Activated naive CD4-positive, alpha-beta T cell treated with anti-CD3 and anti-CD28 coated beads for 36 hours (primary cell): ENCODE results near the gene ZCCHC4. TPM values are rescaled to one million over a fixed set of nuclear protein-coding genes. Genes with fewer than 3 reads are reported as not detected.

Experiments used
- CTCF ChIA-PET: fragments of 350-600 bp; sonication (Branson Sonifier 250); formaldehyde crosslinking; loops from one replicate; lab custom pipeline; 2021; ENCODE audit warnings: antibody characterized with exemption; lab: Charles Lee
- DNase-seq: peaks from one replicate; pipeline ENCODE4 v3.0.0-alpha.2; 2020
- H3K27ac Mint-ChIP-seq: one replicate; pipeline ENCODE4 v1.8.0; 2021; ENCODE audit warnings: mild to moderate bottlenecking, mixed read lengths
- H3K27me3 Mint-ChIP-seq: one replicate; pipeline ENCODE4 v1.8.0; 2021; ENCODE audit warnings: low read depth, mixed read lengths
- H3K36me3 Mint-ChIP-seq: one replicate; pipeline ENCODE4 v1.8.0; 2021; ENCODE audit warnings: low read depth, mixed read lengths
- H3K4me1 Mint-ChIP-seq: one replicate; pipeline ENCODE4 v1.8.0; 2021; ENCODE audit warnings: low read depth, mixed read lengths
- H3K4me3 Mint-ChIP-seq: one replicate; pipeline ENCODE4 v1.8.0; 2021; ENCODE audit warnings: mild to moderate bottlenecking, moderate library complexity, mixed read lengths
- H3K9me3 Mint-ChIP-seq: one replicate; pipeline ENCODE4 v1.8.0; 2021; ENCODE audit warnings: mixed read lengths
- intact Hi-C: fragments of 100-400 bp; cut with micrococcal nuclease; formaldehyde crosslinking; loops from one replicate; pipeline ENCODE4 v1.15.1; 2023
- total RNA-seq, 2 experiments: library from RNA; stranded (reverse); gene quantifications; one replicate each; pipeline ENCODE4 v1.2.3, GENCODE V29; 2021

ZCCHC4 gene
- total RNA-seq, 2 experiments from 2014 or later, result 10.5 to 11.9 TPM

DNA sequence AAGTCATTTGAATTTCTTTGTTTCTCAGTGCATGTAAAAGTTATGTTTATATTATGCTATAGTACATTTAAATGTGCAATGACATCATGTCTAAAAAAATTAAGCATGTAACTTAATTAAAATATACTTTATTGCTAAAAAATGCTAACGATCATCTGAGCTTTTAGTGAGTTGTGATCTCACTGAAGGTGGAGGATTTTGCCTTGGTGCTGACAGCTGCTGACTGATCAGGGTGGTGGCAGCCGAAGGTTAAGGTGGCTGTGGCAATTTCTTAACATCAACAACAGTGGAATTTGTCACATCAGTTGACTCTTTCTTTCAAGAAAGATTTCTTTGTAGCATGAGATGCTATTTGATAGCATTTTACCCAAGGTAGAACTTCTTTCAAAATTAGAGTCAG, 71.1 kb downstream of the ZCCHC4 start:
- Mint-ChIP-seq H3K27ac (no peak overlapping the region), H3K4me3 (no peak overlapping the region), H3K27me3 (no peaks in the 10 kb centered on the region), H3K4me1 (no peaks in the 10 kb centered on the region), H3K36me3 (peaks cover 25% of the 10 kb centered on the region), H3K9me3 (no peaks in the 10 kb centered on the region)
- intact Hi-C loops, result no loop called here
- DNase-seq, result no peak
- CTCF ChIA-PET, result no interaction called here

DNA sequence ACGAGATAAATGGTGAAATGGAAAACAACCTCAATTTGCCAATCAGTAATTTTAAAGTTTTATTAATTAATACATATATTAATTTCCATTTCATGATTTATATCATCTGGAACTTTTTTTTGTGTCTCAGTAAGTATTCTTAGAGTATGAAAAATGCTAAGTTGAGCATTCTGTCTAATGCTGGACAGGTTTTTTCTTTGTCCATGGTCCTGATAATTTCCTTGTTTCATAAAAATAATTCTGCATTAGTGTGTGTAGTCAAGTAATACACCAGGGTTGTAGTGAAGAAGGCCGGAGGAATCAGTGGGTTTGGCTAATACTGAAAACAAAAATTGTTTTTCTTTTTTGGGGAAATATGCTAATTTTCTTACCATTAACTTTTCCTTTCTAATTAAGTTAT, 74.4 kb downstream of the ZCCHC4 start:
- no peak overlapping the region for H3K27ac Mint-ChIP-seq
- no peaks in the 10 kb centered on the region for H3K4me1 Mint-ChIP-seq
- no peak overlapping the region for H3K4me3 Mint-ChIP-seq
- intact Hi-C loops, result no loop called here
- CTCF ChIA-PET, result interaction anchor here (0.7 kb wide), 1 partner anchor 22 kb away, joined by 3 read pairs; no protein-coding TSS in a partner anchor
- H3K27me3 Mint-ChIP-seq, result no peaks in the 10 kb centered on the region
- H3K9me3 Mint-ChIP-seq, result no peaks in the 10 kb centered on the region
- DNase-seq, result no peak
- peaks cover 34% of the 10 kb centered on the region for H3K36me3 Mint-ChIP-seq

DNA sequence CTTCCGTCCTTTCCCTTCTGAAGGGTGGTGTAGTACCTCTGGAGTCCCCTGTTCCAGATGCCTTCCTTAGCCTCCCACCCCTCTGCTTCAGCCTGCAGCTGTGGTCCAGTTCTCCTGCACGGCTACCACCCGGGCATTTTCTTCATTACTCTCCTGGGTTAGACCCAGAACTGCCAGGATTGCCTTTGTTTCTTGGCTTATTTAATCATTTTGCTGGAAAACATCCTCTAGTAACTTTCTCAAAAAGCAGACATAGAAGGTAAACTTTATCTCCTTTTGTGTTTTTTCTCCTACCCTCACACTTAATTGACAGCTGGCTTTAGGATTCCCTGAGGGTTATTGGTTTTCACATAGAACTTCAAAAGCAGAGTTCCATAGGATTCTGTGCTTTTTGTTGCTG, 84.7 kb downstream of the ZCCHC4 start:
- H3K9me3 Mint-ChIP-seq, result peaks cover 2% of the 10 kb centered on the region
- intact Hi-C loops, result no loop called here
- CTCF ChIA-PET, result interaction anchor here (0.7 kb wide), 1 partner anchor 576 kb away, joined by 3 read pairs; no protein-coding TSS in a partner anchor
- H3K27ac Mint-ChIP-seq, result no peak overlapping the region
- H3K27me3 Mint-ChIP-seq, result no peaks in the 10 kb centered on the region
- DNase-seq, result no peak
- H3K4me1 Mint-ChIP-seq, result no peaks in the 10 kb centered on the region
- H3K4me3 Mint-ChIP-seq, result no peak overlapping the region
- H3K36me3 Mint-ChIP-seq, result peaks cover 61% of the 10 kb centered on the region

DNA sequence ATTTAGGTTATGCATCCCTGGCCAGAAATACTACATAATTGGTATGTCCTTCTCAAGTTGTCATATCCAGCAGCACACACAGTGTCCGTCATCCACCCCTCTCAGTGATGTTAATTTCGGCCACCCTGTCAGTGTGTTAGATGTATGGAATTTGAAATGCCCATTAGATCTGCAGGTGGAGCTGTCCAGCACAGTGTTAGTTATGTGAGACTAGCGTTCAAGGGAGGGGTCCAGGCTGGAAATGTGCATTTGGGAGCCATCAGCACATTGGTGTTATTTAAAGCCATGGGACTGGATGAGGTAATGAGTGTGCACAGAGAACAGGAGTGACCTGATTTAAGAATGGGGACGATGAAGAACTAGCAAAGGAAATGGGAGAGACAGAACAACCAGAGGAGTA, 86.9 kb downstream of the ZCCHC4 start:
- CTCF ChIA-PET, result no interaction called here
- H3K4me3 Mint-ChIP-seq, result no peak overlapping the region
- no peaks in the 10 kb centered on the region for H3K4me1 Mint-ChIP-seq

DNA sequence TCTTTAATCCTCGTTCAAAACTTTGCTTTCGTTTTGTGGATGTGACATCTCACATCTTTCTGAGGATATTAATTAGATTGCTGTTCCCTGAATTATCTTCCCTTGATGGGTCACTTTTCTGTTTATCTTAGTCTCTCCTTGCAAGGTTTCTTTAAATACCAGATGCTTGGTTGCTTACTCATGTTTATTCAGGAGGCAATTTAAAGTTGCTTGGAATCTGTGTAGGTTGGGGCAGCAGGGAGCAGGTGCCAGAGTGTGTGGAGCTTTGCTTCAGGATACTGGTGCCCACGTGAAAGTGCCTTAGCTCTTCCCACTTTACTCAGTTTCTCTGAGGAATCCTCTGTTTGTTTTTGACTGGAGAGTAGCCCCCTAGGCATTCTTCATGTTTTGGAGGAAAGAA, 88.5 kb downstream of the ZCCHC4 start:
- CTCF ChIA-PET, result no interaction called here
- intact Hi-C loops, result no loop called here
- Mint-ChIP-seq H3K4me1 (no peaks in the 10 kb centered on the region), H3K27me3 (no peaks in the 10 kb centered on the region), H3K4me3 (no peak overlapping the region), H3K9me3 (peaks cover 2% of the 10 kb centered on the region), H3K27ac (no peak overlapping the region), H3K36me3 (peaks cover 46% of the 10 kb centered on the region)
- DNase-seq, result no peak

More for the DNA sequence above, 86.9 kb downstream of the ZCCHC4 start:
- Mint-ChIP-seq H3K9me3 (peaks cover 2% of the 10 kb centered on the region), H3K27ac (no peak overlapping the region), H3K27me3 (no peaks in the 10 kb centered on the region), H3K36me3 (peaks cover 55% of the 10 kb centered on the region)
- intact Hi-C loops, result no loop called here
- no peak for DNase-seq

DNA sequence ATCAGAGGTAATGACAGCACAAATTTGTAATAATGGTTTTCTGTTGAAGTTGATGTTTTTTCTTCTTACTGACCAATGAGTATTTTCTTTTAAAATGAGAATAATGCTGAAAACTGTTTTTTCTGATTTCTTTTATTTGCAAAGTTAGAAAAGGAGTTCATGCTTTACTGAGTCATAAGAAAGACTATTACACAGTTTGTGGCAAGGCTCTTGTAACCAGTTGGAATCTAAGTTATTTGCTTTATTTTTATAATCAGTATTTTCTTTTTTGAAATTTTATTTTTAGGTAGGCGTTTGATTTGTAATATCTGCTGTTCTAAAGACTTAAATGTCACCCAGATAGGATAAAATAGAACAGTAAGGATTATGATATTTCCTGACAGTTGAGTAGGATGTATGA, 89.9 kb downstream of the ZCCHC4 start:
- no peak for DNase-seq
- no peak overlapping the region for H3K4me3 Mint-ChIP-seq
- H3K27ac Mint-ChIP-seq, result no peak overlapping the region
- H3K27me3 Mint-ChIP-seq, result no peaks in the 10 kb centered on the region
- intact Hi-C loops, result no loop called here
- CTCF ChIA-PET, result no interaction called here
- peaks cover 35% of the 10 kb centered on the region for H3K36me3 Mint-ChIP-seq
- no peaks in the 10 kb centered on the region for H3K4me1 Mint-ChIP-seq
- H3K9me3 Mint-ChIP-seq, result no peaks in the 10 kb centered on the region

DNA sequence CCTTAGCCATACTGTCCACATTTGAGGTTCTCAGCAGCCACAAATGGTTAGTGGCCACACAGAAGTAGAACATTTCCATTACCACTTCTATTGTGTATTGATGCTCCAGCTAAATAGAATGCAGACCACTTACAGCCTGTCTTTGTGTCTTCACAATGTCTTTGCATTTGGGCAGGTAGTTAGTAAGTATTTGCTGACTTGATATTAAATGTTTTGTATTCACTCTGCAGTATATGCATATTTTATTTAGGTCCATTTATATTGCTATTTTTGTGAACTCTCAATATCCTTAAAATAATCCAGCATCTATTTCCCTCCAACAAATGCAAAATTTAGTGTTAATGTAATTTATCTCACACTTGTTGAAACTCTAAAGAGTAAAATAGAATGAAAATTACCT, 91.1 kb downstream of the ZCCHC4 start:
- Mint-ChIP-seq H3K27ac (no peak overlapping the region), H3K36me3 (peaks cover 30% of the 10 kb centered on the region), H3K4me1 (no peaks in the 10 kb centered on the region), H3K4me3 (no peak overlapping the region), H3K27me3 (no peaks in the 10 kb centered on the region), H3K9me3 (no peaks in the 10 kb centered on the region)
- CTCF ChIA-PET, result interaction anchor here (0.7 kb wide), 1 partner anchor 352 kb away, joined by 3 read pairs; no protein-coding TSS in a partner anchor
- intact Hi-C loops, result no loop called here
- DNase-seq, result no peak

DNA sequence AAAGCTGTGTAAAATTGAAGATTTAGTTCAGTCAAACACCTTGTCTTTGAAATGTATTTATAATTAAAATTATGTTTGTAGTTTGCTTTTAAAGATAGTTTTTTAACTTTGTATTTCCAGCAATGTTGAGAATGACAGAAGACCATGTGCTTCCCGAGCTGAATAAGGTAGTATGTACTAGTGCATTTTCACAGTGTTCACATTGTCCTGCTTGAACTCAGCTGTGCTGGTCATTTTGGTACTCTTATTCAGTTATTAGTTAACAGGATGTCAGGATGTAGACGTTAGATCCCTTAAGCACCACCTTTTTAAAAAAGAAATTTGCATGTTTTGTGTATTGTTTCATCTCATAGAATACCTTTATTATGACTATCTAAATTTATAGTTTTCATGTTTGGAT, 92.9 kb downstream of the ZCCHC4 start:
- intact Hi-C loops, result no loop called here
- H3K4me1 Mint-ChIP-seq, result no peaks in the 10 kb centered on the region
- CTCF ChIA-PET, result no interaction called here

DNA sequence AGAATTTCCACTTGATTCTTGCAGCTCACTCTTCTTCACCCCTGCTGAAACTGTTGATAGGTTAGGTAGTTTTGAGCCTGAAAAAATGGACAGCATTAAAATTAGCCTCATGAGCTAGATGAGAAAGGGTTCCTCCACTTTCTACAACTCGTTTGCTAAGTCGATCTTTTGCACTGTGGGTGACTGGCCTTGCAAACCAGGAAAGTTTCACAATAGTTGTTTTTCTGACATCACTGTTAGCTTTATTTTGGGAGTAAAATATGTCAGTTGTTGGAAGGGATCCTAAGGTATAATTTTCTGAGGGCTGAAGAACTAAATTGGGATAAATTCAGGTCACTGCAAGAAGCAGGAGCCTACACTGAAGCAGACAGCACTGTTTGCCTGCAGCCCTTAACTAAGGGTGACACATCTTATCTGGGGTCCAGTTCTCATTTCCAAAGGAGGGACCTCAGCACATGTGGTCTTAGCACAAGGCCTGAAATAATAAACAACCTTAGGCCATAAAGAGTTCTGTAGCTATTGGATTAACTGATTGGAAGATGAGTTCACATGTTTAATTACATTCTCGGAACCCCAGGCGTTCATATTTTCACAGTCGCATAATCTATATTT, 93.6 kb downstream of the ZCCHC4 start:
- intact Hi-C loops, result no loop called here
- no peaks in the 10 kb centered on the region for H3K27me3 Mint-ChIP-seq
- CTCF ChIA-PET, result no interaction called here
- DNase-seq, result no peak
- H3K36me3 Mint-ChIP-seq, result peaks cover 27% of the 10 kb centered on the region
- no peak overlapping the region for H3K27ac Mint-ChIP-seq
- H3K4me1 Mint-ChIP-seq, result no peaks in the 10 kb centered on the region
- no peaks in the 10 kb centered on the region for H3K9me3 Mint-ChIP-seq
- no peak overlapping the region for H3K4me3 Mint-ChIP-seq

More for the DNA sequence above, 92.9 kb downstream of the ZCCHC4 start:
- H3K27me3 Mint-ChIP-seq, result no peaks in the 10 kb centered on the region
- H3K27ac Mint-ChIP-seq, result no peak overlapping the region
- DNase-seq, result no peak
- no peak overlapping the region for H3K4me3 Mint-ChIP-seq
- peaks cover 25% of the 10 kb centered on the region for H3K36me3 Mint-ChIP-seq
- no peaks in the 10 kb centered on the region for H3K9me3 Mint-ChIP-seq

DNA sequence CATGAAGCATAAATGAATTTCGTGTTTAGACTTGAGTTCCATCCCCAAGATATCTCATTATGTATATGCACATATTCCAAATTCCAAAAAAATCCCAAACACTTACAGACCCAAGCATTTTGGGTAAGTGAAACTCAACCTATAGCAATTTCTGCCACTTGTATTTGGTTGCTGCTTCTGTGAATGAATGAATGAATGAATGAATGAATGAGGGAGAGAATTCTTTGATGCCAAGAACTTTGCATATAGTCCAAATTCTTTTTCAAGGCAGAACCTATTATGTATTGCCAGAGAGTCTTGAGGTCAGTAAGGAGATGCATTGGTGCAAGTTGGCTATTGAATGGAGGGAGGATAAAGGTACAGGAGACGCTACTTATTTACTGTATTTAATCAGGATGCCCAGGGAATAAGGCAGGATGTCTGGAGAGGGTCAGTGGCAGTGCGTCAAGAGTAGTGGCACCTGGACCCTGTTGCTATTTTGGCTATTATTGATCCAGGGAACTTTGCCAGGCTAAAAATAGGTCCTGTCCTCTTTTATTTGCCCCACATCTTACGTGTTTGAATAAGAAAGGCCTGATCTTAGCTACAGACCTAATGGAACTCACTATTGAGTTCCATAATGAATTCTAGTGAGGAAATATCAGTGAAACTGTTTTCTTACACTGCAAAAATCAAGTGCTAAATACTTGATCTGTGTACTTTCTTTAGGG, 98.4 kb downstream of the ZCCHC4 start:
- Mint-ChIP-seq H3K9me3 (no peaks in the 10 kb centered on the region), H3K36me3 (peaks cover 19% of the 10 kb centered on the region), H3K4me1 (no peaks in the 10 kb centered on the region), H3K27me3 (no peaks in the 10 kb centered on the region), H3K27ac (no peak overlapping the region), H3K4me3 (no peak overlapping the region)
- CTCF ChIA-PET, result no interaction called here
- DNase-seq, result no peak
- intact Hi-C loops, result no loop called here

DNA sequence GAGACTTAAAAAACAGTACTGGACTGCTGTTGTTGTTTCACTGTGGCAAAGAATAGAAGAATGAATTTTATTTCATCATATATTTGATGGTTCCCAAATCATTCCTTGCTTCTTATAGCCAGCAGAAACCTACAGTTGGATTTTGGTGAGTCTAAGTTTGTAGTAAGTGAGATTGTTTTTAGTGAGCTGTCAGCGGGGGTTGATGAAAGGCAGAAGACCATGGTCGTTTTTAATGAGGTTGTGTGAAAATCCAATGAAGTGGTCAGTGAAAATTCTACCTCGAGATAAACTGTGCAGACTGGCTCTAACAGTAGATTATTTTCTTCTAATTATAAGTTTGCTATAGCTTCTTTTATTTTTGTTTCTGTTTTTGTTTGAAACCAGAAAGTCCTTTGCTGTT, 100.7 kb downstream of the ZCCHC4 start:
- Mint-ChIP-seq H3K36me3 (peaks cover 22% of the 10 kb centered on the region), H3K4me1 (no peaks in the 10 kb centered on the region), H3K9me3 (no peaks in the 10 kb centered on the region), H3K27ac (no peak overlapping the region), H3K27me3 (no peaks in the 10 kb centered on the region), H3K4me3 (no peak overlapping the region)
- CTCF ChIA-PET, result interaction anchor here (0.6 kb wide), 1 partner anchor 355 kb away, joined by 3 read pairs; no protein-coding TSS in a partner anchor
- intact Hi-C loops, result no loop called here
- no peak for DNase-seq

DNA sequence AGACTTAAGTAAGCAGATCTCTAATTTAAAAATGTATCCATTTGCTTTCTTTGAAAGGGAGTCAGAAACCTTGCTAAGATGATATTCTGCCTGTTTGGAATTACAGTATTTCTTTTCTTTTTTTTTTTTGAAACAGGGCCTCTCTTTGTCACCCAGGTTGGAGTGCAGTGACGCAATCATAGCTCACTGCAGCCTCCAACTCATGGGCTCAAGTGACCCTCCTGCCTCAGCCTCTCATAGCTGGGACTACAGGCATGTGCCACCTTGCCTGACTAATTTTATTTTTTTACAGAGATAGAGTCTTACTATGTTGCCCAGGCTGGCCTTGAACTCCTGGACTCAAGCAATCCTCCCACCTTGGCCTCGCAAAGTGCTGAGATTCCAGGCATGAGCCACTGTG, 104.4 kb downstream of the ZCCHC4 start:
- Mint-ChIP-seq H3K4me3 (no peak overlapping the region), H3K27ac (no peak overlapping the region), H3K27me3 (no peaks in the 10 kb centered on the region), H3K4me1 (no peaks in the 10 kb centered on the region), H3K9me3 (no peaks in the 10 kb centered on the region), H3K36me3 (peaks cover 13% of the 10 kb centered on the region)
- intact Hi-C loops, result no loop called here
- CTCF ChIA-PET, result interaction anchor here (0.7 kb wide), 1 partner anchor 137 kb away, joined by 3 read pairs; no protein-coding TSS in a partner anchor
- DNase-seq, result no peak
